ENCODE results near the gene ACSM3.
"Not testable (repeated sequence)": the region's sequence is repeated elsewhere in the genome, so short reads cannot be mapped to it uniquely, and the experiment has no call there.

The ACSM3 gene

GRCh38 chr16:20763461-20764232 is at the start of gene ACSM3:
Gene ACSM3, plus strand, starts transcription at chr16:20764014. Its CDS starts 6,021 bp downstream, at chr16:20770035.
- DNase-seq: no peak

GRCh38 chr16:20717718-20718117 is 46.1 kb upstream of the ACSM3 start:
- DNase-seq: not testable (repeated sequence)

GRCh38 chr16:20720251-20720650 is 43.6 kb upstream of the ACSM3 start:
- DNase-seq: no peak

- DNase-seq: no peak
Observed at GRCh38 chr16:20726661-20727060, 37.2 kb upstream of the ACSM3 start.

GRCh38 chr16:20727181-20727580 is 36.6 kb upstream of the ACSM3 start:
- no peak for DNase-seq

GRCh38 chr16:20729141-20729540 is 34.7 kb upstream of the ACSM3 start:
- no peak for DNase-seq

- DNase-seq: no peak
Observed at GRCh38 chr16:20734056-20734455, 29.8 kb upstream of the ACSM3 start.

- DNase-seq: no peak
Observed at GRCh38 chr16:20734782-20735181, 29.0 kb upstream of the ACSM3 start.

GRCh38 chr16:20735490-20735889 is 28.3 kb upstream of the ACSM3 start:
- DNase-seq: no peak

GRCh38 chr16:20740007-20740883 is 23.6 kb upstream of the ACSM3 start:
- DNase-seq: no peak

GRCh38 chr16:20740901-20741521 is 22.8 kb upstream of the ACSM3 start:
- peak; percentile 56 for DNase-seq

GRCh38 chr16:20741554-20742285 is 22.1 kb upstream of the ACSM3 start, which contains the start of gene THUMPD1:
Gene THUMPD1, minus strand, starts transcription at chr16:20741818. Its CDS starts 79 bp downstream, at chr16:20741739.
- peak; percentile 78 for DNase-seq

- peak; percentile 21 for DNase-seq
Observed at GRCh38 chr16:20743591-20743990, 20.2 kb upstream of the ACSM3 start.

- DNase-seq: no peak
Observed at GRCh38 chr16:20744922-20745440, 18.8 kb upstream of the ACSM3 start.

GRCh38 chr16:20746461-20746860 is 17.4 kb upstream of the ACSM3 start:
- DNase-seq: no peak

- DNase-seq: no peak
Observed at GRCh38 chr16:20747030-20747816, 16.6 kb upstream of the ACSM3 start.

- no peak for DNase-seq
Observed at GRCh38 chr16:20749474-20749873, 14.3 kb upstream of the ACSM3 start.

GRCh38 chr16:20750558-20750957 is 13.3 kb upstream of the ACSM3 start:
- no peak for DNase-seq

GRCh38 chr16:20753727-20754126 is 10.1 kb upstream of the ACSM3 start:
- DNase-seq: no peak

- no peak for DNase-seq
Observed at GRCh38 chr16:20755238-20755637, 8.6 kb upstream of the ACSM3 start.

GRCh38 chr16:20755799-20756198 is 8.0 kb upstream of the ACSM3 start:
- DNase-seq: not testable (repeated sequence)

GRCh38 chr16:20760346-20760745 is 3.5 kb upstream of the ACSM3 start:
- DNase-seq: no peak
